ENCODE measurements around the gene L3MBTL4.

L3MBTL4 gene

DNA sequence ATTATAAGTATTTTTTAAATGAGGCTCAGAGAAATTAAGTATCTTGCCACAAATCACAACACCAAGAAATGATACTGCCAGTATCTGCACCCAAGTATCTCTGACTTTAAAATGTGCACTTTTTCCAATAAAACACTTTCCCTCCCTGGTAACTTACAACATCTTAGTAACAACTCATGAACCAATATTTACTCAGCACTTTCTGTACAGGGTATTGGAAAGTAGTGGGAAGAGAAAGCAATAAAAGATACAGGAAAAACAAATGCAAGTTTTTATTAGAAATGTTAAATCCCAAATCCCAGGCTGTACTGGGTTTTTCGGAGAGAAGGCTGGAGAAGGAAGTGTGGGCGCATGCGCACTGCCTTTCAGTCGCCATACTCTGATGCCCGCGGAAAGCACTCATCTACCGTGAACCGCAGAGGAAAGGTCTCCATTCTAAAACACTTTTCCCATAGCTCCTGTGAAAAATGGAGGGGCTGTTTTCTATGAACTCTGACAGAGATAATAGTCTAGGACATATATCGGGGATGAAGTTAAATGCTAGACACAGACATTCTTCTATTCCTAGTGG, 52.1 kb downstream of the L3MBTL4 start:
- no peaks in the 10 kb centered on the region for H3K4me1 ChIP-seq (ENCODE audit: low read depth, poor library complexity, severe bottlenecking)
- H3K36me3 ChIP-seq (ENCODE audit: insufficient read depth): no peaks in the 10 kb centered on the region
- H3K4me3 ChIP-seq (IDR thresholded peaks at IDR 0.05; ENCODE audit: insufficient read depth, low read depth, low read length): no peak overlapping the region
- H3K79me2 ChIP-seq (ENCODE audit: insufficient read depth, low read depth): no peaks in the 10 kb centered on the region
- TF ChIP-seq, protein P1, sequence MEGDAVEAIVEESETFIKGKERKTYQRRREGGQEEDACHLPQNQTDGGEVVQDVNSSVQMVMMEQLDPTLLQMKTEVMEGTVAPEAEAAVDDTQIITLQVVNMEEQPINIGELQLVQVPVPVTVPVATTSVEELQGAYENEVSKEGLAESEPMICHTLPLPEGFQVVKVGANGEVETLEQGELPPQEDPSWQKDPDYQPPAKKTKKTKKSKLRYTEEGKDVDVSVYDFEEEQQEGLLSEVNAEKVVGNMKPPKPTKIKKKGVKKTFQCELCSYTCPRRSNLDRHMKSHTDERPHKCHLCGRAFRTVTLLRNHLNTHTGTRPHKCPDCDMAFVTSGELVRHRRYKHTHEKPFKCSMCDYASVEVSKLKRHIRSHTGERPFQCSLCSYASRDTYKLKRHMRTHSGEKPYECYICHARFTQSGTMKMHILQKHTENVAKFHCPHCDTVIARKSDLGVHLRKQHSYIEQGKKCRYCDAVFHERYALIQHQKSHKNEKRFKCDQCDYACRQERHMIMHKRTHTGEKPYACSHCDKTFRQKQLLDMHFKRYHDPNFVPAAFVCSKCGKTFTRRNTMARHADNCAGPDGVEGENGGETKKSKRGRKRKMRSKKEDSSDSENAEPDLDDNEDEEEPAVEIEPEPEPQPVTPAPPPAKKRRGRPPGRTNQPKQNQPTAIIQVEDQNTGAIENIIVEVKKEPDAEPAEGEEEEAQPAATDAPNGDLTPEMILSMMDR (conservative IDR thresholded peaks at IDR 0.05; ENCODE audit: low read depth, low read length): no peak
- H3K9ac ChIP-seq: no peak overlapping the region
- H4K20me1 ChIP-seq (ENCODE audit: insufficient read depth): no peaks in the 10 kb centered on the region
- H3K27ac ChIP-seq: no peak overlapping the region
- no peak overlapping the region for H3K4me2 ChIP-seq
- no peaks in the 10 kb centered on the region for H3K27me3 ChIP-seq (ENCODE audit: insufficient read depth, low read depth)
- H2AFZ ChIP-seq (ENCODE audit: low read depth): no peak overlapping the region

DNA sequence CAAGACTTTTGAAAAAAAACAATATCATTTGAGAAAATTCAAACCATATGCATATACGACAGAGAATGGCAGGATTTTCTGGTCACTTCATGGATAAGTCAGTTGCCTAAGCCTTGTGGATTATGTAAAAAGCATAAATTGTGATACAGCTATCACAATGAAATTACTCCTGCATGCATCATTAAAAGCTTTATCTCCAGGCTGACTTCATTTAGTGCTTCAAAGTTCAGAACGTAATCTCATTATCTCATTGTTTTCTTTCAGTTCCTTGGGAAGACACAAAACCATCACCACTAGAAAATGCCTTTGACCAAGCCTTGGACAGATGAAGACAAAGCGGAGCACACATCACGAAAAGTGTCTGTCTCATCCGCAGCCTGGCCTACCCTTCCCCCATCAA, 57.0 kb downstream of the L3MBTL4 start:
- Histone ChIP-seq H3K79me2 (ENCODE audit: insufficient read depth, low read depth) (no peaks in the 10 kb centered on the region), H3K4me3 (IDR thresholded peaks at IDR 0.05; ENCODE audit: insufficient read depth, low read depth, low read length) (no peak overlapping the region), H2AFZ (ENCODE audit: low read depth) (no peak overlapping the region), H3K4me1 (ENCODE audit: low read depth, poor library complexity, severe bottlenecking) (no peaks in the 10 kb centered on the region), H3K4me2 (no peak overlapping the region), H3K9ac (no peak overlapping the region), H3K36me3 (ENCODE audit: insufficient read depth) (no peaks in the 10 kb centered on the region), H4K20me1 (ENCODE audit: insufficient read depth) (no peaks in the 10 kb centered on the region), H3K27me3 (ENCODE audit: insufficient read depth, low read depth) (no peaks in the 10 kb centered on the region), H3K27ac (no peak overlapping the region)
- TF ChIP-seq, protein P1 (conservative IDR thresholded peaks at IDR 0.05; ENCODE audit: low read depth, low read length): no peak

DNA sequence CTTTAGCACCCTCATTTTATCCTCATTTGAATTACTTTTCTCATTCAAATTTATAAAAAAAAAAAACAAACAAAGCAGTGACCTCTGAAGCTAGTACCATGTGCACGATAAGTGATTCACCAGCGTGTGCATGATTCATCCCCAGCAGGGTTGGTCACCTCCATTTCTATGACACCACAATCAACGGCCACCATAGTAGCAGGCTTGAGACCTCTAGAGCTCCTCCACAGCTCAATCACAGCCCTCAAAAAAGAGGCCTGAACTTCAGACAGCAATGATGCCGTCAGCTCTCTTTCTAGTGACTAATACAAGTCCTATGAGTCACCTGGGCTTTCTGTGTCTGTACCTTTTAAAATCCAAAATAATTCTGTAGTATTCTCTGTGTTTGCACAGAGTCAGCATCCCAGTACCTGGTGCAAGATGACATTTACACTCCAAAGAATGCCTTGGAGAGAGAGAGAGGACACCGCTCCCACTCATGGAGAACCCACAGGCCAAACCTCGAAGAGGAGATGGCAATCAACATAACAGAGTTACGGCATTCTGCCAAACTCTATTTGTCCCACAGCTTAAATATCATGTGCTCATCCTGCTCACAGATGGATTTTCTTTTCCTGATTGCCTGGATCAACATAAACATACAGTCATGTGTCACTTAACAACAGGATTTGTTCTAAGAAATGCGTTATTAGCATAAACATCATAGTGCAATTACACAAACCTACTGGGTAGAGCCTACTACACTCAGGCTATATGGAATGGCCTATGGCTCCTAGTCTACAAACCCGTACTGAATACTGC, 58.7 kb downstream of the L3MBTL4 start:
- H2AFZ ChIP-seq (ENCODE audit: low read depth): no peak overlapping the region

DNA sequence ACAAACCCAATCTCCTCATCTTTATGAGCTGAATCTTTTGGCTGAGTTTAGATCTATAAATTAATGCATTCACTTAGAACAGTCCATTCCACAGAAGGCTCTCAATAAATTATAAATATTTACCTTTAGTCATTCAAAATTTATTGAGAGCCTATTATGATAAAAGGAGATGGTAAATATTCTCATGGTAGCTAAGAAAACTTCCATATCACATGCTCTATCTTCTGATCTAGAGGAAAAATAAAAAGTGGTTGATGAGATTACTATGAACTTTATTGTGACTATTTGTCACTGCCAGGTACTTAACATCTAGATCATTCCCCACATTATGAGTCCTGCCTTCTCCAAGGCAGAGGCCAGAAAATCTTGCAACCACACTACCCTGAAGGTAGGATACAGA, 62.4 kb downstream of the L3MBTL4 start:
- no peaks in the 10 kb centered on the region; the same call in 1 of the 2 replicates for H3K79me2 ChIP-seq (ENCODE audit: insufficient read depth, low read depth)
- H3K4me3 ChIP-seq (IDR thresholded peaks at IDR 0.05; ENCODE audit: insufficient read depth, low read depth, low read length): no peak overlapping the region
- no peaks in the 10 kb centered on the region for H3K36me3 ChIP-seq (ENCODE audit: insufficient read depth)
- no peak overlapping the region for H3K27ac ChIP-seq
- H4K20me1 ChIP-seq (ENCODE audit: insufficient read depth): no peaks in the 10 kb centered on the region
- TF ChIP-seq, protein P1 (conservative IDR thresholded peaks at IDR 0.05; ENCODE audit: low read depth, low read length): no peak
- no peaks in the 10 kb centered on the region for H3K27me3 ChIP-seq (ENCODE audit: insufficient read depth, low read depth)
- no peak overlapping the region for H3K4me2 ChIP-seq
- H2AFZ ChIP-seq (ENCODE audit: low read depth): no peak overlapping the region
- no peak overlapping the region for H3K9ac ChIP-seq
- H3K4me1 ChIP-seq (ENCODE audit: low read depth, poor library complexity, severe bottlenecking): no peaks in the 10 kb centered on the region

More for the DNA sequence above, 58.7 kb downstream of the L3MBTL4 start:
- no peaks in the 10 kb centered on the region for H3K27me3 ChIP-seq (ENCODE audit: insufficient read depth, low read depth)
- H3K4me3 ChIP-seq (IDR thresholded peaks at IDR 0.05; ENCODE audit: insufficient read depth, low read depth, low read length): no peak overlapping the region
- no peaks in the 10 kb centered on the region for H3K79me2 ChIP-seq (ENCODE audit: insufficient read depth, low read depth)
- H3K36me3 ChIP-seq (ENCODE audit: insufficient read depth): no peaks in the 10 kb centered on the region
- no peak overlapping the region for H3K4me2 ChIP-seq
- H3K4me1 ChIP-seq (ENCODE audit: low read depth, poor library complexity, severe bottlenecking): no peaks in the 10 kb centered on the region
- H4K20me1 ChIP-seq (ENCODE audit: insufficient read depth): no peaks in the 10 kb centered on the region
- H3K9ac ChIP-seq: no peak overlapping the region
- TF ChIP-seq, protein P1 (conservative IDR thresholded peaks at IDR 0.05; ENCODE audit: low read depth, low read length): no peak
- H3K27ac ChIP-seq: no peak overlapping the region
